Measurements from ENCODE around the gene PCK2. TPM values are rescaled to one million over a fixed set of nuclear protein-coding genes. Genes with fewer than 3 reads are reported as not detected.

PCK2 gene
- total and polyA plus RNA-seq, 3 donors from 2014 or later, result 20.7 to 43.6 (median 30.6) TPM

GRCh38 chr14:24069411-24069735 is 24.7 kb upstream of the PCK2 start:
- Histone ChIP-seq H3K4me1 (no peaks in the 10 kb centered on the region), H3K4me3 (no peak overlapping the region), H3K9me3 (no peaks in the 10 kb centered on the region), H3K36me3 (ENCODE audit: low read depth, missing control alignments) (no peaks in the 10 kb centered on the region), H3K27me3 (no peaks in the 10 kb centered on the region), H3K27ac (no peak overlapping the region)
- intact Hi-C loops (cut with DNase I; ENCODE audit: low total_unique reads), result no loop called here
- WGBS, 2 donors, result 77 to 87% methylated on average over 5 to 6 of the region's 6 CpGs
- no peak for TF ChIP-seq POLR2A (IDR thresholded peaks at IDR 0.05)
- TF ChIP-seq, protein P1, sequence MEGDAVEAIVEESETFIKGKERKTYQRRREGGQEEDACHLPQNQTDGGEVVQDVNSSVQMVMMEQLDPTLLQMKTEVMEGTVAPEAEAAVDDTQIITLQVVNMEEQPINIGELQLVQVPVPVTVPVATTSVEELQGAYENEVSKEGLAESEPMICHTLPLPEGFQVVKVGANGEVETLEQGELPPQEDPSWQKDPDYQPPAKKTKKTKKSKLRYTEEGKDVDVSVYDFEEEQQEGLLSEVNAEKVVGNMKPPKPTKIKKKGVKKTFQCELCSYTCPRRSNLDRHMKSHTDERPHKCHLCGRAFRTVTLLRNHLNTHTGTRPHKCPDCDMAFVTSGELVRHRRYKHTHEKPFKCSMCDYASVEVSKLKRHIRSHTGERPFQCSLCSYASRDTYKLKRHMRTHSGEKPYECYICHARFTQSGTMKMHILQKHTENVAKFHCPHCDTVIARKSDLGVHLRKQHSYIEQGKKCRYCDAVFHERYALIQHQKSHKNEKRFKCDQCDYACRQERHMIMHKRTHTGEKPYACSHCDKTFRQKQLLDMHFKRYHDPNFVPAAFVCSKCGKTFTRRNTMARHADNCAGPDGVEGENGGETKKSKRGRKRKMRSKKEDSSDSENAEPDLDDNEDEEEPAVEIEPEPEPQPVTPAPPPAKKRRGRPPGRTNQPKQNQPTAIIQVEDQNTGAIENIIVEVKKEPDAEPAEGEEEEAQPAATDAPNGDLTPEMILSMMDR (IDR thresholded peaks at IDR 0.05), result no peak
- DNase-seq, result no peak

DNA sequence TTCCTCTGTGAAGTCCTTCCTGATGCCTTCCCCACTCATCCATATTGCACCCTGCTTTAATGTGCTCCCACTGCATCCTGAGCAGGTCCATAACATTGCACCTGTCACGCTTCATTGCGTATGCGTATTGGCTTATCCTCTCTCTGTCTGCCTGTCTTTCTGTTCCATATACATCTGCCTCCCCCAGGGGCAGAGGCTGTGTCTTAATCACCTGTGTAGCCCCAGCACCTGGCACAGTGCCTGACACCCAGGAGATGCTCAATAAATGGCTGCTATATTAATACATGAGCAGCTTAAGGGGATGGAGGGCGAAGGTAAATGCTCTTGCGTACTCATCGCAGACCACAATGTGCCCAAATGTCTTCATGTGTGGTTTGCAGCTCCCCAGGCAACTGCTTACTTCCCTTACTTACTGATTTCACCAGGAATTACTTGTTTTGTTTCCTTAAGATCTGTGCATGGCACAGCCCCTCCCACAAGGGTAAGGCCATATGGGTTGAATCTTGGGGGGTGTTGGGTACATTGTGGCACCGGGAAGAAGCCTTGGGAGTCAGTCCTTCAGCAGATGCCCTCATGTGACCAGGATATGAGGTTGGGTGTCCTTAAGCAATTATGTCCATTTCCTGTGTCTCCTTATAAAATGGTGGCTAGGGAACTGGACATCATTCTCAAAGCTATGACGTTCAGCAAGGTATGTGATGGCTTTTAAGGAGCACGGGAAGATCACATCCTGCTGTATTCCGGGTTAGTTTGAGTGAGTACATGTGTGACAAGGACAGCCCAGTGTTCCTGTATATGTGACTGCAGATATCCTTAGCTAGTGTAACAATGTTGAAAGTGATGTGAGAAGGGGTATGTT is 23.6 kb upstream of the PCK2 start:
- Histone ChIP-seq H3K4me3 (no peak overlapping the region), H3K36me3 (ENCODE audit: low read depth, missing control alignments) (no peaks in the 10 kb centered on the region), H3K27ac (no peak overlapping the region), H3K4me1 (no peaks in the 10 kb centered on the region), H3K27me3 (no peaks in the 10 kb centered on the region), H3K9me3 (no peaks in the 10 kb centered on the region)
- no peak for DNase-seq
- WGBS, 2 donors, result 82 to 87% methylated on average over 10 of the region's 10 CpGs
- intact Hi-C loops (cut with DNase I; ENCODE audit: low total_unique reads), result no loop called here
- TF ChIP-seq, protein P1 (IDR thresholded peaks at IDR 0.05), result no peak
- no peak for TF ChIP-seq POLR2A (IDR thresholded peaks at IDR 0.05)

- no peak within 1 kb of the TSS for H3K27ac ChIP-seq
- no peaks in the 10 kb centered on the region for H3K4me1 ChIP-seq
- no peaks in the 10 kb centered on the region for H3K27me3 ChIP-seq
- no peak within 1 kb of the TSS for H3K4me3 ChIP-seq
- H3K36me3 ChIP-seq (ENCODE audit: low read depth, missing control alignments), result no peaks in the 10 kb centered on the region
- DNase-seq, result no peak
- TF ChIP-seq, protein P1 (IDR thresholded peaks at IDR 0.05), result no peak
- no peak for TF ChIP-seq POLR2A (IDR thresholded peaks at IDR 0.05)
- no peaks in the 10 kb centered on the region for H3K9me3 ChIP-seq
- 53 to 64% methylated on average over 9 to 19 of the region's 19 CpGs for WGBS, 2 donors
- intact Hi-C loops (cut with DNase I; ENCODE audit: low total_unique reads), result no loop called here
These were observed 22.9 kb upstream of the PCK2 start, which contains the start of gene CPNE6 for GRCh38 chr14:24071144-24071697. Gene CPNE6, plus strand, starts transcription at chr14:24071562. Its CDS starts 1,375 bp downstream, at chr14:24072937.

- no peaks in the 10 kb centered on the region for H3K4me1 ChIP-seq
- H3K4me3 ChIP-seq, result no peak overlapping the region
- 63% methylated on average over 12 of the region's 12 CpGs; no CpG with 5 or more reads in 1 of the 2 donors for WGBS, 2 donors
- intact Hi-C loops (cut with DNase I; ENCODE audit: low total_unique reads), result no loop called here
- no peaks in the 10 kb centered on the region for H3K36me3 ChIP-seq (ENCODE audit: low read depth, missing control alignments)
- TF ChIP-seq, protein P1 (IDR thresholded peaks at IDR 0.05), result no peak
- TF ChIP-seq POLR2A (IDR thresholded peaks at IDR 0.05), result no peak
- H3K27ac ChIP-seq, result no peak overlapping the region
- no peak for DNase-seq
- H3K9me3 ChIP-seq, result no peaks in the 10 kb centered on the region
- no peaks in the 10 kb centered on the region for H3K27me3 ChIP-seq
These were observed 22.2 kb upstream of the PCK2 start for GRCh38 chr14:24071836-24072430.

Data from testis (tissue), 3 donors.